NCI-H82 treated with DMSO at 0.1 percent for 48 hours (cell line): Measurements from ENCODE around the gene MAST1.
"Not testable (repeated sequence)": the region's sequence is repeated elsewhere in the genome, so short reads cannot be mapped to it uniquely, and the experiment has no call there.

Source experiments
- DNase-seq: peaks from one replicate; lab custom pipeline; 2025; ENCODE audit not compliant: unreplicated experiment; lab: John Stamatoyannopoulos, UW

The MAST1 gene

DNA sequence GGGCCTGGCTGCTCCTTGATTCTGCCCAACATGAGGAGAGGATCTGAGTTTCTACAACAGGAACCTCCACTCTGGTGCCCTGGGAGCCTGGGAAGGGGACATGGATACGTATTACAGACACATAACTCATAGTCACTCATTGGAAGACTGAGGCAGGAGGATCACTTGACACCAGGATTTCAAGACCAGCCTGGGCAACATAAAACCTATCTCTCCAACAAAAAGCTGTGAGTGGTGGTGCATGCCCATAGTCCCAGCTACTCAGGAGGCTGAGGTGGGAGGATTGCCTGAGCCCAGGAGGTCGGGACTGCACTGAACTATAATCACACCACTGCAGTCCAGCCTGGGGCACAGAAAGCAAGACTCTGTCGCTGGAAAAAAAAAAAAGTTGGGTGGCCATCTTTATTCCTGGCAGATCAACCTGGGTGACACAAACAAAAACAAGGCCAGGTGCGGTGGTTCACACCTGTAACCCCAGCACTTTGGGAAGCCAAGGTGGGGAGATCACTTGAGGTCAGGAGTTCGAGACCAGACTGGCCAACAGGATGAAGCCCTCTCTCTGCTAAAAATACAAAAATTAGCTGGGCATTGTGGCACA is 49.8 kb downstream of the MAST1 start:
- no peak for DNase-seq

GRCh38 chr19:12890299-12890786 is 52.0 kb downstream of the MAST1 start:
- DNase-seq = not testable (repeated sequence)

GRCh38 chr19:12890787-12891552 is 52.7 kb downstream of the MAST1 start, which contains the start of gene GCDH:
TSS of gene GCDH (plus strand) at chr19:12891160. CDS start at chr19:12891305, 145 bp downstream.
- DNase-seq = peak; percentile 100

GRCh38 chr19:12891553-12892021 is 53.3 kb downstream of the MAST1 start:
- no peak for DNase-seq

DNA sequence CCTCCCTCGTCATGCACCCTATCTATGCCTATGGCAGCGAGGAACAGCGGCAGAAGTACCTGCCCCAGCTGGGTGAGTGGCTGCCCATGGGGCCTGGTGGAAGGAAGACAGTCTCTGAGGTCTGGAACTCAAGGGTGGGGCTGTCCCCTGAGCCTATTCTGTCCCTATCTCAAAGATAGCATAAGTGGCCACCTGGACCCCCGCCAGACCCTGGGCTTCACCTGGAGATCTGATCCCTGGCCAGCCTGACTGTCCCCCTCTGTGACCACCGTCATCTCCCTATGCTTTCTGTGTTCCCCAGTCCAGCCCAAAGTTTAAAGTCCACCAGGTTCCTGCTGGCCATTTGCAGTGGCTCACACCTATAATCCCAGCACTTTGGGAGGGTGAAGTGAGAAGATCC is 55.3 kb downstream of the MAST1 start:
- no peak for DNase-seq

GRCh38 chr19:12896460-12896859 is 58.1 kb downstream of the MAST1 start:
- no peak for DNase-seq

DNA sequence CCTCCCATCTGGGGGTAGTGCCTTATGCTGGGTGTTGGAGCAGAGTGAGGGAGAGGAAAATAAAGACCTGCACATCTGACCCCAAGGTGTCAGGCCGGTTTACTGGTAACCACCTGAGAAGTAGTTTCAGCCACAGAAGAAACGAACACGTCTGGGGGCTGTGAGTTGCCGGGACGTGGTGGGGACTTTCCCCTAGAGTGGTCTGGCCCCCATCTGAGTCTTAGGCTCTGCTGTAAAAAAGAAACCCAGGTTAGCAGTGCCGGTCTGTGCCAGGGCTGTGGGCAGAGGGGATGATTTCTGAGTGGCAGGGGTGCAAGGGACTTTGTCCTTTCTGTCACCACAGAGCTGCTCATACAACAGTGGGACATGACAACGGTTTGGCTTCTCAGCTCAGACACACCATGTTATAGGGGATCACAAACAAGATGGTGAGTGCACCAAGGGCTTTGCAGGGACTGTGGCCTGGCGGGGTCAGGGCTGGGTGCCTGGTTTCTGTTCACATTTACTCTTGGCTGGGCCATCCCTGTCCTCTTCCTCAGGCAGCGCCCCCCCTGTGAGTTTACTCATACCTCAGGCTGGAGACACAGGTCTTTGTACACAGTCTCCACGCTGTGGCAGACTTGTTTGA is 61.7 kb downstream of the MAST1 start:
- no peak for DNase-seq

DNA sequence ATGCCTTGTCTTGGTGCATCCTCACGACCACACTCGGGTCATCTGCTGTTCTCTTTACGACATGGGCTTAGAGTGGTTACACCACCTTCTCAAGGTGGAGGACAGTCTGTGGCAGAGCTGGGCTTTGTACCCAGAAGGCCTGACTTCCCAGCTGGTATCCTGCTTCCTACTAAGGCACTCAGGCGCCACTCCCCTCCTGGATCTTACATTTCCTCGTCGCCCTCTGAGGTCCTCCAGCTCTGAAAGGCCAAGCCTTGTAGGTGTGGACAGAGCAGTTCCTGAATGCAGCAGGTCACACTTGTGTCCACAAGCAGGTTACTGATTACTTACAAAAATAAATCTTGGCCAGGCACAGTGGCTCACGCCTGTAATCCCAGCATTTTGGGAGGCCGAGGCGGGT is 68.9 kb downstream of the MAST1 start:
- no peak for DNase-seq

GRCh38 chr19:12912571-12912970 is 74.3 kb downstream of the MAST1 start:
- DNase-seq = no peak

DNA sequence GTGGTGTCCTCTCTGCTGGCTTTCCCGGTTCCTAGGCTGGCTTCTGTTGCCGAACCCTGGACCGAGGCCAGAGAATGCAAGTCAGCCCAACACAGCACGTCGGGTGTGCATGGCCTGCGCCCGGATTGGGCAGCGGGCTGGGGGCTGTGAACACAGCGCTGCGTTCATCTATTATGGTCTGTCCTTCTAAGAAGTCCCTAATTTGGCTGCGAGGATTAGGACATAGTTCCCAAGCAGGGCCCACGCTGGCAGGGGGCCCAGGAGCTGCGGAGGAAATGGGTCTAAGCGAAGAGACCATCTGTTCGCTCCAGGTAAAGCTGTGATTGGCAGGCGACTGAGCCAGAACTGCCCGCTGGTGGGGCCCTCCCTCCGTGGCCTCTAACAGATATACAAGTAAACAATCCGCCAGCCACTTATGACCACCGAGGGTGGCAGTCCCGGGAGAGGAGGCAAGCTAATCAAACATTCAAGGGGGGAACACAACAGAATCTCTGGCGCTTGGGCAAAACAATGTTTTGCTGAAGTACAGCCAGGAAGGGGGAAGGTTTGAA is 74.8 kb downstream of the MAST1 start:
- peak; percentile 99 for DNase-seq

GRCh38 chr19:12913851-12914690 is 75.8 kb downstream of the MAST1 start:
- no peak for DNase-seq

GRCh38 chr19:12915860-12916259 is 77.5 kb downstream of the MAST1 start:
- DNase-seq = not testable (repeated sequence)

DNA sequence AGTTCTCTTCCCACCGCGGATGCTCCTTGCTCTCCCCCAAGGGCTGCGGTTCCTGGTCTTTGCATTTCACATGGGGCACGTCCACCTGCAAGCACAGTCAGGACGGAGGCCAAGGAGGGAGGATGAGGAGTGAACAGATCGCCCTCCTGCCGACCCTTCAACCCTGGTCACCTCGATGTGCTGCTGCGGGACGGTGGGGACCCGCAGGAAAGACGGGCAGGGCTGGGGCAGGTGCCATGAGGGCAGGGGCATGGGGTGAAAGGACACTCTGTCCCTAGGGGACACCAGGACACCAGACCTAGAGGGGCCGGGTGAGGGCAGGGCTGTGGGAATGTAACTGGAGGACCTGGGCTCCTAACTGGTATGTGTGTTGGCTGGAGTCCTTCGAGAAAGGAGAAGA is 79.9 kb downstream of the MAST1 start:
- DNase-seq = no peak

DNA sequence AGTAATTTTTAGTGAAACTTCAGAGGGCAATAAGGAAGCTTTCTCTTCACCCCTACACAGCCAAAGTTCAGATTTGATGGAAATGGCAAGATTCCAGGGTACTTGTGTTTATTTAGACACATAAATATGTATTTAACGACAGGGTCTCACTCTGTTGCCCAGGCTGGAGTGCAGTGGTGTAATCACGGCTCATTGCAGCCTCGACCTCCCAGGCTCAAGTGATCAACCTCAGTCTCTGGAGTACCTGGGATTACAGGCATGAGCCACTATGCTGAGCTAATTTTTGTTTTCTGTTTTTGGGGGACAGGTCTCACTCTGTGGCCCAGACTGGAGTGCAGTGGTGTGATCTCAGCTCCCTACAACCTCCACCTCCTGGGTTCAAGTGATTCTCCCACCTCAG is 82.7 kb downstream of the MAST1 start:
- DNase-seq = no peak

GRCh38 chr19:12922959-12923358 is 84.6 kb downstream of the MAST1 start:
- no peak for DNase-seq
